Suprapubic skin (tissue), 4 donors: Measurements from ENCODE around the gene ASCC1. TPM values are rescaled to one million over a fixed set of nuclear protein-coding genes. Genes with fewer than 3 reads are reported as not detected.

Experiments used
- DNase-seq, 2 donors: peaks; one replicate each; pipeline ENCODE4 v3.0.0-alpha.2; 2019; ENCODE audit warnings: low spot score in 2 of 2
- H3K27ac ChIP-seq: fragments of 200-600 bp; sonication (generic); one replicate; pipeline ENCODE4 v1.5.1; 2019
- H3K27me3 ChIP-seq: fragments of 200-600 bp; sonication (generic); one replicate; pipeline ENCODE4 v1.5.1; 2019
- H3K36me3 ChIP-seq: fragments of 200-600 bp; sonication (generic); one replicate; pipeline ENCODE4 v1.5.1; 2019
- H3K4me1 ChIP-seq: fragments of 200-600 bp; sonication (generic); one replicate; pipeline ENCODE4 v1.5.1; 2019
- H3K4me3 ChIP-seq: fragments of 200-600 bp; sonication (generic); one replicate; pipeline ENCODE4 v1.5.1; 2019; ENCODE audit warnings: mild to moderate bottlenecking
- H3K9me3 ChIP-seq: fragments of 200-600 bp; sonication (generic); one replicate; pipeline ENCODE4 v1.5.1; 2019
- CTCF ChIP-seq, 2 donors: fragments of 200-600 bp in 1 of 2; fragments of 450-650 bp in 1 of 2; sonication (generic) in 1 of 2; IDR thresholded peaks; one replicate each; pipeline ENCODE4 v1.5.1; 2016 to 2019; ENCODE audit warnings: antibody characterized with exemption in 2 of 2, mild to moderate bottlenecking in 1 of 2, moderate library complexity in 1 of 2
- EP300 ChIP-seq: sonication (generic); formaldehyde crosslinking; IDR thresholded peaks from one replicate; pipeline ENCODE4 v1.6.1; 2017; ENCODE audit warnings: antibody characterized with exemption
- POLR2A ChIP-seq, 2 donors: fragments of 450-650 bp; IDR thresholded peaks; one replicate each; pipeline ENCODE4 v1.6.1; 2017; ENCODE audit warnings: antibody characterized with exemption in 2 of 2, mild to moderate bottlenecking in 2 of 2, moderate library complexity in 2 of 2
- POLR2AphosphoS5 ChIP-seq, 3 donors: sonication (generic); formaldehyde crosslinking; IDR thresholded peaks; one replicate each; pipeline ENCODE4 v1.6.1; 2017; ENCODE audit warnings: antibody characterized with exemption in 3 of 3
- WGBS: methylation state at CpG from one replicate; pipeline ENCODE4 v1.1.5; 2018; 5-methylcytosine and 5-hydroxymethylcytosine counted together
- total RNA-seq, 4 donors: library from RNA; depleted of rRNA; stranded (reverse); fragments of >200 nt; gene quantifications; one replicate each; pipeline ENCODE4 v1.1.0, GENCODE V29; 2016

ASCC1 gene
- total RNA-seq, 4 donors from 2014 or later: 20.2 to 31.7 (median 21.2) TPM

DNA sequence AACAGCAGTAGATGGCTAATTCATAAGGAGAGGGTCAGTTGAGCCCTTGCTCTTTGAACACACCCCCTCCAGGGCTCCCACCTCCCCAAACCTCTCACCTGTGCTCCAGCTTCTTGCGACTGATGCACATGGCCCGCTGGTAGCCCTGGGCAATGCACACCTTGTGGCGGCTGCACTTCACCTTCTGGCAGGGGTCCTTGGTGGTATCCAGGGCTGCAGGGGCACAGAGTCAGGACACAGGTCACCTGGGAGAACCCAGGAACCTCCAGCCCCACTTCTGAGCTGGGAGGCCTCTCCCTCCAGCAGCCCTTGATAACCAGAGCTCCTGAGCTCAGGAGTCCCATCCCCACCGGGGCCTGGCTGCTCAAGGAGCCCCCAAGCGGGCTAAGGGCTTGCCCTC lies 144.0 kb downstream of the ASCC1 start:
- no peaks in the 10 kb centered on the region for H3K4me1 ChIP-seq
- no peaks in the 10 kb centered on the region for H3K36me3 ChIP-seq
- DNase-seq: no peak
- H3K27me3 ChIP-seq: no peaks in the 10 kb centered on the region
- TF ChIP-seq CTCF (IDR thresholded peaks at IDR 0.05) (no peak), EP300 (no peak), POLR2A (IDR thresholded peaks at IDR 0.05) (no peak), POLR2AphosphoS5 (IDR thresholded peaks at IDR 0.05) (no peak)
- no peak overlapping the region for H3K27ac ChIP-seq
- H3K9me3 ChIP-seq: no peaks in the 10 kb centered on the region
- 98% methylated on average over 4 of the region's 5 CpGs for WGBS
- H3K4me3 ChIP-seq: no peak overlapping the region

DNA sequence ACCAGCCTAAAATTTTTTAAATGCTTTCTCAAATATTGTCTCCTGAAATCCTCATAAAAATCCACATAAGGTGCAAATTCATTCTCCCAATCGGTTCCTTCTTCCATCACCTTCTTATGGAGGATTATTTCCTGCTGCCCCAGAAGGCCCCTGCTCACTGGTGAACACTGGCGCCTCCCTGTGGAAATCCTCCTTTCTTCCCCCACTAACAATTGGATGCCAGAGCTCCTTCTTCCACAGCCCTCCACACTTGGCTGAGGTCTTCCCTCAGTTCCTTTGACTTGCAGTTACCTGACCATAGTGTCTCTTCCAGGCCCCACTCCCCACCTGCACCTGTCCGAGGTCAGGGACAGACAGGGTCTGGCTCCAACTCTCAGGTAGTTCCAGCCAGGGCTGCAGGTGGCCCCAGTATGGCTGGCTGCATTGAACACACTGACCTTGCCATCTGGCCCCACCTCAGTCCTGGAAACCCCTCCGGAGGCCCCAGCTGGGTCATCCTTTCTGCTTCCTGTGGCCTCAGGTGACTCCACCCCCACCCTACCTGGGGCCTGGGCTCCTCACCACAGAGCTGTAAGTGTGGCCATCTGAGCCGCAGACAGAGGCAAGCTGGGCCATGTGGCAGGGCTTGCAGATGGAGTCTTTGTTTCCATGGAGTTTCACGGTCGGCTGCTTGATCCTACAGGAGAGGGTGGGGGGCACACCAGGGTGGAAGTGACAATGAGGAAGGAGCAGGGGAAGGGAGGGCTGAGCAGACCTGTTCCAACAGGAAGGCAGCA lies 146.1 kb downstream of the ASCC1 start:
- Histone ChIP-seq H3K36me3 (no peaks in the 10 kb centered on the region), H3K9me3 (no peaks in the 10 kb centered on the region), H3K27ac (no peak overlapping the region), H3K27me3 (no peaks in the 10 kb centered on the region), H3K4me3 (no peak overlapping the region), H3K4me1 (no peaks in the 10 kb centered on the region)
- no peak for DNase-seq
- WGBS: 91% methylated on average over 7 of the region's 7 CpGs
- TF ChIP-seq POLR2A (IDR thresholded peaks at IDR 0.05) (no peak), CTCF (IDR thresholded peaks at IDR 0.05) (no peak), EP300 (no peak), POLR2AphosphoS5 (IDR thresholded peaks at IDR 0.05) (no peak)

GRCh38 chr10:72068901-72069446 lies 147.1 kb downstream of the ASCC1 start:
- 85% methylated on average over 12 of the region's 12 CpGs for WGBS
- H3K4me1 ChIP-seq: no peaks in the 10 kb centered on the region
- no peaks in the 10 kb centered on the region for H3K36me3 ChIP-seq
- no peak overlapping the region for H3K27ac ChIP-seq
- DNase-seq: no peak
- no peaks in the 10 kb centered on the region for H3K27me3 ChIP-seq
- H3K9me3 ChIP-seq: no peaks in the 10 kb centered on the region
- TF ChIP-seq POLR2AphosphoS5 (IDR thresholded peaks at IDR 0.05): no peak
- TF ChIP-seq CTCF (IDR thresholded peaks at IDR 0.05): no peak
- TF ChIP-seq POLR2A (IDR thresholded peaks at IDR 0.05): no peak
- no peak for TF ChIP-seq EP300
- H3K4me3 ChIP-seq: no peak overlapping the region

DNA sequence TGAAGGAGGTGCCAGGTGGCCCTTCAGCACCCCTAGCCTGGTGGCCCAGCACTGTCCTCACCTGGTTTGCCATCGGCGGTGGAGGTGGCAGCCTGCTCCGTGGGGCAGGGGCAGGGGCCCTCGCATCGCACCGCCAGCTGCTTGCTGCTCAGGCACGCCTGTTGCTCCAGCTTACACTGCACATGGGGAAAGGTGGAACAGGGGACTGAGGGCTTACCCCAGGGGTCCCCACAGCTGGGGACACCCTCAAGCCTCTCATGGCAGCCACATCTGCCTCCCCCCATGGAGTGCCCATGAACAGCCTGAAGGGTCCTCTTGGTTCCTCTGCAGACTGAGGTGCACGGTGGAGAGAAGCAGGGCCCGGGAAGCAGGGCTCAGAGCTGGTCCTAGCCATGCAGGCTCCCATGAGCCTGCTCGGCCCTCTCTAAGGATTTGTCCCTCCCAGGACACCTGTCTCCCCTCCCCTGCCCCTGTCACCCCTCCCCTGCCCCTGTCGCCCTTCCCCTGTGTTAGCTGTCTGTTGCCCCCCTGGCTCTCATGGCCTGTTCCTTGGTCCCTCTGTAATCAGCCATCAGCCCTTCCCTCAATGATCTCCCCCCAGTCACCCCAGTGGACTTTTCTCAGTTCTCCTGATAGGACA lies 147.8 kb downstream of the ASCC1 start:
- DNase-seq: no peak
- WGBS: 95% methylated on average over 11 of the region's 11 CpGs
- no peak overlapping the region for H3K27ac ChIP-seq
- H3K4me3 ChIP-seq: no peak overlapping the region
- TF ChIP-seq POLR2AphosphoS5 (IDR thresholded peaks at IDR 0.05) (no peak), EP300 (no peak), POLR2A (IDR thresholded peaks at IDR 0.05) (no peak), CTCF (IDR thresholded peaks at IDR 0.05) (no peak)
- no peaks in the 10 kb centered on the region for H3K27me3 ChIP-seq
- no peaks in the 10 kb centered on the region for H3K36me3 ChIP-seq
- H3K9me3 ChIP-seq: no peaks in the 10 kb centered on the region
- H3K4me1 ChIP-seq: no peaks in the 10 kb centered on the region

DNA sequence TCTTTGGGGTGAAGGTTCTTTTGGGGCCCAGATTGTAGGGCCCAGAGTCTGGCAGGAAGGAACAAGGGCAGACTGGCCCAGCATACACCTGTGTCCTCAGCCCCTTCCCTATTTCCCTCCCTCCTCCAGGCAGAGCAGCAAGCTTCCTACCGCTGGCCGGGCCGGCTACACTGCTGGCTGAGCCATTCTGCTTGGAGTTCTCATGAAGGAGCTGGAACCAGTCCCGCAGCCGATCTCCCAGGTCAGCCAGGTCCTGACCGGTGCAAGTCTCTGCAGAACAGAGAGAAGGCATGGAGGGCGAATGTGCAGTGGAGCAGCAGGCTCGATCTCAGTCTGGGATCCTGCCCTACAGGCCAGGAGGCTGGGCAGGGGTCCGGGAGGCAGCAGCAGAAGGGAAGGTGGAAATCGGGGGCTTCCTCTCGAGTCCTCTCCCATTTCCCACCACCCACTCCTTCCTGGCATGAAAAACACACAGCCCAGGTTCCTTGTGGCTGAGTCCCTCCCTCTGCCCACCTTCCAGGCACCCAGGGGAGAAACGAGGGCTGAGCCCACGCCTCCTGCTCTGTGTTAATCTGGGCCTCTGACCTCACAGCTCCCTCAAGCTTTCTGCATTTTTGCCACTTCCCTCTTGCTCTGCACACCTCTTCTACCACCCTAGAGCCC lies 148.5 kb downstream of the ASCC1 start:
- DNase-seq: no peak
- H3K36me3 ChIP-seq: no peaks in the 10 kb centered on the region
- H3K4me3 ChIP-seq: no peak overlapping the region
- H3K4me1 ChIP-seq: no peaks in the 10 kb centered on the region
- H3K27ac ChIP-seq: no peak overlapping the region
- no peaks in the 10 kb centered on the region for H3K9me3 ChIP-seq
- no peak for TF ChIP-seq CTCF (IDR thresholded peaks at IDR 0.05)
- no peak for TF ChIP-seq EP300
- TF ChIP-seq POLR2AphosphoS5 (IDR thresholded peaks at IDR 0.05): no peak
- WGBS: 89% methylated on average over 13 of the region's 13 CpGs
- no peaks in the 10 kb centered on the region for H3K27me3 ChIP-seq
